Camera-type eye (tissue), 1 donor: ENCODE data around the gene NDUFB7. TPM values are rescaled to one million over a fixed set of nuclear protein-coding genes. Genes with fewer than 3 reads are reported as not detected.

ENCODE experiments used
- total RNA-seq: library from RNA; depleted of rRNA; stranded (reverse); fragments of >200 nt; gene quantifications from one replicate; pipeline ENCODE4 v1.2.3, GENCODE V29; 2014

The NDUFB7 gene
- total RNA-seq, result 104 TPM

GRCh38 chr19:14571695-14572490 lies at the start of gene NDUFB7:
Gene NDUFB7 (minus strand): TSS chr19:14572066. CDS start chr19:14572000, 66 bp downstream.

DNA sequence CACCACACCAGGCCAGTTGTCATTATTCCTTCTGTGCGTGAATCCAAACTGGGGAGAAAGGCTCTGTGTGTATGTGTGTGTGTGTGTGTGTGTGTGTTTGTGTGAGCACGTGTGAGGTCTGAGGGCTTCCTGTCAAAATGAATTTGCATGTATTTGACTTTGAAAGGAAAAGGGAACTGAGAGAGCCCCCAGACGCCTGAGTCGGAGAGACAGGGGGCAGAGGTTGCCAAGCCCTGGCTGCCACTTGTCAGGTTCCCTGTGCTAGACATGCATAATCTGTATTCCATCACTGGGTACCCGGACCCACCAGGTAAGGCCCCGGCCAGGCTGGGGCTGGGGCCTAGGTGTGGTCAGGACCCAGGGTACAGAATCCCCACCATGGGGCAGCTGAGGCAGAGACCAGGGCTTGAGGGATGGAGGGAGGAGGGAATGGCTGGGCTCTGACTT lies 11.1 kb upstream of the NDUFB7 start, which contains the start of gene CLEC17A:
CLEC17A (plus strand) TSS at position 191 of the 447 bp plus-strand sequence; CDS start at position 268, 77 bp downstream.

DNA sequence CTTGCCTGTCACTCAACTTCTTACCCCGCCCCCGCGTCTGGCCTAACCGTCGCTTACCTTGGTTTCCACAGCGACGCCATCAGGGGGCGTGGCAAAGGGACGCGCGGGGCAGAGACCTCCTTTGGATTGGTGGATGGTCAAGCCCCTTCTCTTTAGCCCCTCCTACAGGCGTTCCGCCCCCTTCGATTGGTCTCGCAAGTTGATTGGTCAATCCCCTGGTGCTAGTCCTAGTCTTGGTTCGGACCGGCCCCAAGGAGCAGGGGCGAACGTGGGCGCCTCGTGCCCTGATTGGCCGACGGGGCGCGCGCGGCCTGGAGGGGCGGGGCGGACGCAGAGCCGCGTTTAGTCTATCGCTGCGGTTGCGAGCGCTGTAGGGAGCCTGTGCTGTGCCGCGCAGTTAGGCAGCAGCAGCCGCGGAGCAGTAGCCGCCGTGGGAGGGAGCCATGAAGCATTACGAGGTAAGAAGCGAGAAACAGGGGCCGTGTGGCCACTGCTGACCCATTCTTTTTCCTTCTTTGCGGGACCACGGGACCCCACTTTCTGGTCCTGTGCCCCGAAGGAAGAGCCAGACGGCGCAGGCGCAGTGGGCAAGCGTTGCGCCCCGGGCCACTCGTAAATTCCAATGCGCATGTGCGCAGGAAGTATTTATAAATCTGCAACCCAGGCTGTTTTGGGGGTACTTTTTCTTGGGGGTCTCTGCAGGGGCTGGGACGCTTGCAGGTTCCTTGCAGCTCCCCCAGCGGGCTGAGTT lies 42.4 kb downstream of the NDUFB7 start, which contains the start of gene TECR:
TECR (plus strand) TSS at position 341 of the 751 bp plus-strand sequence; CDS start at position 444, 103 bp downstream.

GRCh38 chr19:14517840-14518505 lies 53.9 kb downstream of the NDUFB7 start, which contains the start of gene DNAJB1:
Gene DNAJB1 (minus strand): TSS chr19:14518397. CDS start chr19:14518349, 48 bp downstream.

Other genes with a start within 250 kb of the NDUFB7 start
- 12.3 TPM for gene ADGRE5, start 190.6 kb downstream of the NDUFB7 start, total RNA-seq
- gene DDX39A, start 152.7 kb downstream of the NDUFB7 start, total RNA-seq, result 53.5 TPM
- gene PKN1, start 138.8 kb downstream of the NDUFB7 start, total RNA-seq, result 94.4 TPM
- 0.60 TPM for gene PTGER1, start 96.7 kb downstream of the NDUFB7 start, total RNA-seq
- 65.4 TPM for gene GIPC1, start 75.9 kb downstream of the NDUFB7 start, total RNA-seq
- 85.0 TPM for gene DNAJB1, start 53.7 kb downstream of the NDUFB7 start, total RNA-seq
- 47.6 TPM for gene TECR, start 42.5 kb downstream of the NDUFB7 start, total RNA-seq
- not detected for gene CLEC17A, start 11.0 kb upstream of the NDUFB7 start, total RNA-seq
- 0.16 TPM for gene ADGRE3, start 102.8 kb upstream of the NDUFB7 start, total RNA-seq
- gene ZNF333, start 118.0 kb upstream of the NDUFB7 start, total RNA-seq, result 74.8 TPM
- gene ADGRE2, start 206.5 kb upstream of the NDUFB7 start, total RNA-seq, result 0.49 TPM